IPS DF 6.9 (cell line): ENCODE results near the gene RPL10.

Experiments used
- DNase-seq: peaks from one replicate; pipeline ENCODE4 v3.0.0-alpha.2; 2013; ENCODE audit warnings: low read depth, low spot score
- H3K27ac ChIP-seq: one replicate; pipeline ENCODE4 v1.5.1; 2013; ENCODE audit warnings: low read length, control low read depth
- H3K27me3 ChIP-seq: 2 replicates; pipeline ENCODE4 v1.6.1; 2013; ENCODE audit warnings: mild to moderate bottlenecking, low read length; ENCODE audit not compliant: control insufficient read depth, insufficient read depth
- H3K36me3 ChIP-seq: 2 replicates; pipeline ENCODE4 v1.6.1; 2013; ENCODE audit warnings: low read length; ENCODE audit not compliant: control insufficient read depth, insufficient read depth
- H3K4me1 ChIP-seq: 2 replicates; pipeline ENCODE4 v1.6.1; 2013; ENCODE audit warnings: low read length; ENCODE audit not compliant: control insufficient read depth, insufficient read depth
- H3K4me3 ChIP-seq: 2 replicates; pipeline ENCODE4 v1.5.1; 2013; ENCODE audit warnings: mild to moderate bottlenecking, low read length
- H3K9me3 ChIP-seq: 2 replicates; pipeline ENCODE4 v1.6.1; 2013; ENCODE audit warnings: low read length, inconsistent platforms; ENCODE audit not compliant: control insufficient read depth, insufficient read depth
- WGBS: extraction: QIAGEN DNeasy Blood & Tissue Kit; methylation state at CpG from one replicate; pipeline ENCODE4 v1.1.7; 2013; ENCODE audit warnings: mixed read lengths, missing lambda C conversion rate; ENCODE audit not compliant: insufficient read length, insufficient coverage; 5-methylcytosine and 5-hydroxymethylcytosine counted together

The RPL10 gene

GRCh38 chrX:154362085-154362742 is 36.0 kb upstream of the RPL10 start:
- Histone ChIP-seq H3K9me3 (no peaks in the 10 kb centered on the region), H3K4me3 (no peak overlapping the region; the same call in 1 of the 2 replicates), H3K27ac (no peak overlapping the region), H3K4me1 (no peaks in the 10 kb centered on the region), H3K36me3 (peaks cover 90% of the 10 kb centered on the region), H3K27me3 (no peaks in the 10 kb centered on the region)
- WGBS: no CpG with 5 or more reads among the region's 30 CpGs
- DNase-seq: no peak

- Histone ChIP-seq H3K36me3 (peaks cover 81% of the 10 kb centered on the region), H3K27ac (no peak overlapping the region), H3K4me1 (no peaks in the 10 kb centered on the region), H3K9me3 (no peaks in the 10 kb centered on the region), H3K4me3 (no peak overlapping the region), H3K27me3 (no peaks in the 10 kb centered on the region)
- WGBS: no CpG with 5 or more reads among the region's 20 CpGs
- DNase-seq: no peak
Observed at GRCh38 chrX:154363706-154364439, 34.3 kb upstream of the RPL10 start.

GRCh38 chrX:154365052-154365600 is 33.1 kb upstream of the RPL10 start:
- no CpG with 5 or more reads among the region's 20 CpGs for WGBS
- DNase-seq: no peak
- Histone ChIP-seq H3K36me3 (peaks cover 72% of the 10 kb centered on the region), H3K9me3 (no peaks in the 10 kb centered on the region), H3K4me3 (no peak overlapping the region), H3K27me3 (no peaks in the 10 kb centered on the region), H3K27ac (no peak overlapping the region), H3K4me1 (no peaks in the 10 kb centered on the region)

GRCh38 chrX:154365997-154366665 is 32.0 kb upstream of the RPL10 start:
- H3K36me3 ChIP-seq: peaks cover 66% of the 10 kb centered on the region
- H3K4me3 ChIP-seq: no peak overlapping the region
- no peaks in the 10 kb centered on the region for H3K9me3 ChIP-seq
- DNase-seq: no peak
- H3K27me3 ChIP-seq: no peaks in the 10 kb centered on the region
- no CpG with 5 or more reads among the region's 32 CpGs for WGBS
- H3K27ac ChIP-seq: no peak overlapping the region
- no peaks in the 10 kb centered on the region for H3K4me1 ChIP-seq

GRCh38 chrX:154366666-154367055 is 31.5 kb upstream of the RPL10 start:
- Histone ChIP-seq H3K27ac (no peak overlapping the region), H3K27me3 (no peaks in the 10 kb centered on the region), H3K9me3 (no peaks in the 10 kb centered on the region), H3K4me3 (no peak overlapping the region), H3K4me1 (no peaks in the 10 kb centered on the region), H3K36me3 (peaks cover 61% of the 10 kb centered on the region)
- DNase-seq: no peak
- no CpG with 5 or more reads among the region's 11 CpGs for WGBS

- Histone ChIP-seq H3K4me1 (0 out of 2 replicates have a peak, but pooled peaks cover under 1% of the 10 kb centered on the region), H3K36me3 (peaks cover 50% of the 10 kb centered on the region), H3K27ac (no peak overlapping the region), H3K27me3 (no peaks in the 10 kb centered on the region), H3K4me3 (no peak overlapping the region), H3K9me3 (no peaks in the 10 kb centered on the region)
- DNase-seq: no peak
- WGBS: no CpG with 5 or more reads among the region's 31 CpGs
Observed at GRCh38 chrX:154367474-154368308, 30.5 kb upstream of the RPL10 start.

GRCh38 chrX:154368630-154369448 is 29.3 kb upstream of the RPL10 start:
- Histone ChIP-seq H3K9me3 (no peaks in the 10 kb centered on the region), H3K27me3 (no peaks in the 10 kb centered on the region), H3K4me3 (peak overlapping the region; percentile 27; the same call in 1 of the 2 replicates), H3K4me1 (peaks cover 3% of the 10 kb centered on the region), H3K36me3 (peaks cover 44% of the 10 kb centered on the region), H3K27ac (no peak overlapping the region)
- no peak for DNase-seq
- no CpG with 5 or more reads among the region's 16 CpGs for WGBS

- H3K4me3 ChIP-seq: peak overlapping the region; percentile 100
- no peaks in the 10 kb centered on the region for H3K27me3 ChIP-seq
- H3K27ac ChIP-seq: no peak overlapping the region
- peaks cover 36% of the 10 kb centered on the region for H3K36me3 ChIP-seq
- WGBS: no CpG with 5 or more reads among the region's 13 CpGs
- no peaks in the 10 kb centered on the region for H3K9me3 ChIP-seq
- no peak for DNase-seq
- peaks cover 6% of the 10 kb centered on the region for H3K4me1 ChIP-seq
Observed at GRCh38 chrX:154369449-154370299, 28.5 kb upstream of the RPL10 start.
